H1 (cell line): ENCODE data around the gene SERPINH1. TPM values are rescaled to one million over a fixed set of nuclear protein-coding genes. Genes with fewer than 3 reads are reported as not detected.

ENCODE experiments used
- CTCF ChIA-PET: fragments of 300-600 bp; sonication (Branson Sonifier 250); formaldehyde crosslinking; loops from one replicate; lab custom pipeline; 2021; ENCODE audit not compliant: partially characterized antibody; lab: Charles Lee
- POLR2A ChIA-PET: fragments of 300-600 bp; sonication (Branson Sonifier 250); formaldehyde crosslinking; loops from one replicate; lab custom pipeline; 2021; ENCODE audit warnings: inconsistent platforms; ENCODE audit not compliant: partially characterized antibody; lab: Charles Lee
- DNase-seq, 2 experiments: peaks; one replicate each; pipeline versions ENCODE4 v3.0.0 to v3.0.0-alpha.2; 2010 to 2022; ENCODE audit warnings: low spot score in 2 of 2, low read depth in 1 of 2, mixed read lengths in 1 of 2
- FAIRE-seq: peaks from 2 replicates; lab custom pipeline; 2011; peaks lifted over from hg19 to GRCh38; lab: Jason Lieb, UNC
- H2AFZ ChIP-seq: 2 replicates; pipeline ENCODE4 v1.8.1; 2012; ENCODE audit warnings: low read length, inconsistent platforms
- H2AK5ac ChIP-seq: 2 replicates; pipeline ENCODE4 v1.6.1; 2013; ENCODE audit warnings: low read depth, low read length
- H2BK120ac ChIP-seq: replicated peaks from 2 replicates; pipeline ENCODE3; 2013; ENCODE audit warnings: low read depth, low read length, inconsistent platforms
- H2BK12ac ChIP-seq: 2 replicates; pipeline ENCODE4 v1.6.1; 2013; ENCODE audit warnings: low read depth, low read length
- H2BK15ac ChIP-seq: 2 replicates; pipeline ENCODE4 v1.6.1; 2013; ENCODE audit warnings: low read length
- H2BK20ac ChIP-seq: 2 replicates; pipeline ENCODE4 v1.6.1; 2013; ENCODE audit warnings: low read length
- H2BK5ac ChIP-seq: 2 replicates; pipeline ENCODE4 v1.6.1; 2013; ENCODE audit warnings: low read depth, low read length
- H3K14ac ChIP-seq: 2 replicates; pipeline ENCODE4 v1.6.1; 2013; ENCODE audit warnings: inconsistent platforms; ENCODE audit not compliant: insufficient read length
- H3K18ac ChIP-seq: 2 replicates; pipeline ENCODE4 v1.6.1; 2013; ENCODE audit warnings: low read length; ENCODE audit errors: extremely low read depth
- H3K23ac ChIP-seq: 2 replicates; pipeline ENCODE4 v1.6.1; 2013; ENCODE audit warnings: inconsistent platforms; ENCODE audit not compliant: insufficient read length
- H3K23me2 ChIP-seq: 2 replicates; pipeline ENCODE4 v1.6.1; 2013; ENCODE audit warnings: low read depth, low read length
- H3K27ac ChIP-seq: 2 replicates; pipeline ENCODE4 v1.6.1; 2011; ENCODE audit warnings: low read depth, low read length, inconsistent platforms
- H3K27me3 ChIP-seq, 4 experiments: replicated peaks in 1 of 4; 1 replicate in 1 of 4; 2 replicates in 3 of 4; pipeline versions ENCODE4 v1.6.1 to v1.8.1; 2011 to 2013; ENCODE audit warnings: low read length in 3 of 4, mild to moderate bottlenecking in 3 of 4, inconsistent platforms in 2 of 4, mixed read lengths in 2 of 4, moderate library complexity in 1 of 4; ENCODE audit not compliant: control insufficient read depth in 3 of 4, insufficient read depth in 3 of 4; ENCODE audit errors: extremely low read depth in 1 of 4
- H3K36me3 ChIP-seq, 4 experiments: 2 replicates each; pipeline versions ENCODE4 v1.6.1 to v1.8.1; 2011 to 2013; ENCODE audit warnings: mild to moderate bottlenecking in 4 of 4, low read length in 3 of 4, moderate library complexity in 2 of 4, control low read depth in 1 of 4, inconsistent platforms in 1 of 4; ENCODE audit not compliant: insufficient read depth in 4 of 4, control insufficient read depth in 2 of 4
- H3K4ac ChIP-seq: replicated peaks from 2 replicates; pipeline ENCODE3; 2013; ENCODE audit warnings: low read length, low read depth, mixed read lengths, inconsistent platforms; ENCODE audit not compliant: insufficient read length
- H3K4me1 ChIP-seq, 4 experiments: replicated peaks in 1 of 4; 1 replicate in 1 of 4; 2 replicates in 3 of 4; pipeline versions ENCODE4 v1.6.1 to v1.8.1; 2011 to 2013; ENCODE audit warnings: low read length in 3 of 4, inconsistent platforms in 2 of 4, mixed read lengths in 1 of 4; ENCODE audit not compliant: insufficient read depth in 4 of 4, control insufficient read depth in 3 of 4
- H3K4me2 ChIP-seq, 2 experiments: 2 replicates each; pipeline versions ENCODE4 v1.6.1 to v1.8.1; 2011 to 2013; ENCODE audit warnings: low read depth in 2 of 2, low read length in 2 of 2, control low read depth in 1 of 2, inconsistent platforms in 1 of 2, mild to moderate bottlenecking in 1 of 2; ENCODE audit not compliant: insufficient read depth in 1 of 2
- H3K4me3 ChIP-seq, 4 experiments: fragments of 200-600, 300-600 bp in 1 of 4; sonication (generic), shearing (Covaris generic), sonication (Bioruptor Twin) in 1 of 4; 2 replicates each; pipeline versions ENCODE4 v1.5.1 to v1.8.1; 2011 to 2016; ENCODE audit warnings: low read length in 4 of 4, low read depth in 3 of 4, control low read depth in 2 of 4, inconsistent platforms in 2 of 4, mild to moderate bottlenecking in 2 of 4, mixed read lengths in 1 of 4, moderate library complexity in 1 of 4; ENCODE audit not compliant: insufficient read depth in 2 of 4; ENCODE audit errors: extremely low read depth in 1 of 4
- H3K56ac ChIP-seq: replicated peaks from 2 replicates; pipeline ENCODE3; 2013; ENCODE audit warnings: low read depth, mild to moderate bottlenecking, mixed read lengths, low read length, inconsistent platforms; ENCODE audit not compliant: insufficient read length
- H3K79me1 ChIP-seq: 2 replicates; pipeline ENCODE4 v1.6.1; 2013; ENCODE audit warnings: low read depth, low read length, control low read depth
- H3K79me2 ChIP-seq, 2 experiments: 2 replicates each; pipeline versions ENCODE4 v1.6.1 to v1.8.1; 2012 to 2013; ENCODE audit warnings: low read length in 2 of 2, mild to moderate bottlenecking in 2 of 2, inconsistent platforms in 1 of 2; ENCODE audit not compliant: insufficient read depth in 2 of 2, control insufficient read depth in 1 of 2
- H3K9ac ChIP-seq, 4 experiments: replicated peaks in 1 of 4; 1 replicate in 1 of 4; 2 replicates in 3 of 4; pipeline versions ENCODE4 v1.6.1 to v1.8.1; 2011 to 2013; ENCODE audit warnings: low read depth in 3 of 4, low read length in 3 of 4, control low read depth in 2 of 4, mild to moderate bottlenecking in 2 of 4, moderate library complexity in 2 of 4, inconsistent platforms in 1 of 4; ENCODE audit errors: extremely low read depth in 1 of 4
- H3K9me3 ChIP-seq, 2 experiments: 2 replicates each; pipeline versions ENCODE4 v1.6.1 to v1.8.1; 2012 to 2013; ENCODE audit warnings: mild to moderate bottlenecking in 2 of 2, moderate library complexity in 2 of 2, control low read depth in 1 of 2, inconsistent platforms in 1 of 2, low read depth in 1 of 2, low read length in 1 of 2, mixed read lengths in 1 of 2; ENCODE audit not compliant: insufficient read depth in 2 of 2
- H4K20me1 ChIP-seq, 2 experiments: replicated peaks in 1 of 2; 2 replicates each; pipeline versions ENCODE3 to v1.8.1; 2011 to 2013; ENCODE audit warnings: inconsistent platforms in 2 of 2, low read length in 2 of 2, mild to moderate bottlenecking in 1 of 2; ENCODE audit not compliant: insufficient read depth in 2 of 2, control insufficient read depth in 1 of 2
- H4K5ac ChIP-seq: 2 replicates; pipeline ENCODE4 v1.6.1; 2013; ENCODE audit warnings: low read length, low read depth, mixed read lengths, inconsistent platforms; ENCODE audit not compliant: insufficient read length
- H4K8ac ChIP-seq: 2 replicates; pipeline ENCODE4 v1.8.0; 2013; ENCODE audit warnings: mild to moderate bottlenecking, moderate library complexity, low read length, inconsistent platforms; ENCODE audit not compliant: insufficient read depth; ENCODE audit errors: extremely low read depth
- H4K91ac ChIP-seq: replicated peaks from 2 replicates; pipeline ENCODE3; 2013; ENCODE audit warnings: low read length, mixed read lengths, inconsistent platforms; ENCODE audit not compliant: insufficient read length
- ASH2L ChIP-seq: fragments of 200-600, 300-600 bp; sonication (generic); IDR thresholded peaks from one replicate; pipeline ENCODE4 v1.7.1; 2017; ENCODE audit warnings: low read length
- BRCA1 ChIP-seq: IDR thresholded peaks from 2 replicates; pipeline ENCODE4 v1.6.1; 2012; ENCODE audit warnings: low read depth, low read length, improper control_type of control experiment
- HDAC2 ChIP-seq, 2 experiments: fragments of 300-600 bp in 1 of 2; sonication (generic) in 1 of 2; IDR thresholded peaks; 2 replicates each; pipeline ENCODE4 v1.6.1; 2011 to 2012; ENCODE audit warnings: low read depth in 2 of 2, low read length in 2 of 2, mild to moderate bottlenecking in 2 of 2, moderate library complexity in 2 of 2, borderline replicate concordance in 1 of 2, inconsistent platforms in 1 of 2
- HDAC6 ChIP-seq: IDR thresholded peaks from one replicate; pipeline ENCODE4 v1.7.1; 2012; ENCODE audit warnings: low read depth, mild to moderate bottlenecking, inconsistent platforms, low read length, moderate library complexity
- JUN ChIP-seq: IDR thresholded peaks from 2 replicates; pipeline ENCODE4 v1.6.1; 2011; ENCODE audit warnings: low read depth, mild to moderate bottlenecking, improper control_type of control experiment, low read length
- KDM4A ChIP-seq: IDR thresholded peaks from one replicate; pipeline ENCODE4 v1.7.1; 2012; ENCODE audit warnings: low read depth, mild to moderate bottlenecking, moderate library complexity, low read length, inconsistent platforms; ENCODE audit not compliant: severe bottlenecking
- RBBP5 ChIP-seq: IDR thresholded peaks from 2 replicates; pipeline ENCODE4 v1.7.1; 2012; ENCODE audit warnings: low read depth, mild to moderate bottlenecking, inconsistent platforms, low read length, moderate library complexity, borderline replicate concordance
- TCF12 ChIP-seq: IDR thresholded peaks from 2 replicates; pipeline ENCODE4 v1.6.1; 2011; ENCODE audit warnings: low read depth, mild to moderate bottlenecking, low read length
- polyA plus RNA-seq, 7 experiments: library from polyadenylated mRNA; depleted of rRNA in 3 of 7; stranded (reverse) in 5 of 7; unstranded in 2 of 7; fragments of >200 nt in 5 of 7; fragments of 200-250 nt in 2 of 7; gene quantifications; 1 replicate in 5 of 7; 2 replicates in 1 of 7; 4 replicates in 1 of 7; pipeline versions ENCODE4 v1.2.1 to v1.2.3, GENCODE V29; 2011 to 2013; ENCODE audit warnings: missing spikeins in 2 of 7, mixed read lengths in 2 of 7
- total RNA-seq: library from RNA; stranded (reverse); fragmentation: NEBNext Ultra II Directional; extraction: Animal tissue kit (Norgen Biotek cat#: 25700); gene quantifications from 2 replicates; pipeline ENCODE4 v1.2.1, GENCODE V29; 2021

SERPINH1 gene
- total and polyA plus RNA-seq, 2 of the 8 experiments (the other 6 are each of a cell fraction or from before 2014, with no cell fraction given): 420 to 621 TPM

DNA sequence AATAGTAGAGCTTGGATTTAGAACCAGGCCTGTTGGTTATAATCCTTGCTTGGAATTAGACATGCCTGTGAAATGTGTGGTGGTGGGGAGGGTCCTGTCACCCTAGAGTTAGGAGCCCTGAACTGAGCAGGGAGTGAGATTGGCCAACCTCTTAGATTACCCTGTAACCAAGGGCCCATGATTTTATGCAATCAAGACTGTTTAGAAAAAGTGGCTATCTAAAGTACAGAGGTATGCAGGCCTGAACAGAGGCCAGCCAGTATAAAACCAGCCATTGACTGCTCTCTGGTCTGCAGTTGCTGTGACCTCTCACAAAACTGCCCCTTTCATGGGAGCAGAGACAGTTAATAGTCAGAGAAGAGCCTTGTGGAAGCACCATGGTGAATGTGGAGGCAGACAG is 36.2 kb downstream of the SERPINH1 start:
- H2AFZ ChIP-seq: no peak overlapping the region
- POLR2A ChIA-PET: interaction anchor here (1.1 to 2.4 kb wide), 4 partner anchors 13 to 25 kb away, joined by 3 to 5 read pairs (median 4); no protein-coding TSS in a partner anchor

More for the DNA sequence above, 36.2 kb downstream of the SERPINH1 start:
- CTCF ChIA-PET: interaction anchor here (0.6 to 7.2 kb wide), 37 partner anchors 9 to 480 kb away, joined by 3 to 74 read pairs (median 4); no protein-coding TSS in a partner anchor
- H3K23ac ChIP-seq: no peak overlapping the region
- no peak overlapping the region for H3K27ac ChIP-seq
- TF ChIP-seq RBBP5: no peak
- TF ChIP-seq JUN: no peak
- no peak for TF ChIP-seq TCF12
- no peak for TF ChIP-seq HDAC6
- TF ChIP-seq BRCA1: no peak
- no peak for TF ChIP-seq HDAC2 (IDR thresholded peaks at IDR 0.05; ENCODE audit: borderline replicate concordance in 1 of 2, low read depth in 2 of 2, low read length in 2 of 2)
- TF ChIP-seq ASH2L: no peak
- no peak for TF ChIP-seq KDM4A
- H3K18ac ChIP-seq: no peak overlapping the region
- H3K4me1 ChIP-seq: peaks cover 0 to 4% (median 0%) of the 10 kb centered on the region in 4 experiments; a peak in 2 of 7 replicates
- H3K36me3 ChIP-seq: no peaks in the 10 kb centered on the region
- H2BK15ac ChIP-seq: no peak overlapping the region
- H3K79me1 ChIP-seq: no peaks in the 10 kb centered on the region
- H3K4me3 ChIP-seq: no peak overlapping the region
- no peak overlapping the region for H3K14ac ChIP-seq
- no peak overlapping the region for H4K5ac ChIP-seq
- H2BK20ac ChIP-seq: no peak overlapping the region
- no peaks in the 10 kb centered on the region for H4K20me1 ChIP-seq
- H3K23me2 ChIP-seq: no peaks in the 10 kb centered on the region
- H3K56ac ChIP-seq: no peak overlapping the region
- H4K91ac ChIP-seq: no peak overlapping the region
- H2BK5ac ChIP-seq: no peak overlapping the region
- H3K27me3 ChIP-seq: peaks cover 0 to 3% (median 0%) of the 10 kb centered on the region in 4 experiments; a peak in 1 of 7 replicates
- H4K8ac ChIP-seq: no peak overlapping the region
- H2AK5ac ChIP-seq: no peak overlapping the region
- H3K79me2 ChIP-seq: no peaks in the 10 kb centered on the region
- no peak overlapping the region for H3K4ac ChIP-seq
- no peak overlapping the region for H3K4me2 ChIP-seq
- DNase-seq: no peak
- no peak for FAIRE-seq
- H3K9me3 ChIP-seq: no peaks in the 10 kb centered on the region
- H3K9ac ChIP-seq: no peak overlapping the region
- H2BK120ac ChIP-seq: no peak overlapping the region
- no peak overlapping the region for H2BK12ac ChIP-seq
